KBM-7 (cell line): ENCODE data around the gene GRK2.

Source experiments
- DNase-seq: peaks from one replicate; pipeline ENCODE4 v3.0.0-alpha.2; 2015
- in situ Hi-C: fragments of 300-500 bp; cut with MboI; formaldehyde crosslinking; loops from 2 replicates; pipeline ENCODE4 v1.14.3; 2020; ENCODE audit warnings: low sequenced_read_pairs, low pct_unique_long_range_greater_than_20kb, mixed read lengths

GRK2 gene

DNA sequence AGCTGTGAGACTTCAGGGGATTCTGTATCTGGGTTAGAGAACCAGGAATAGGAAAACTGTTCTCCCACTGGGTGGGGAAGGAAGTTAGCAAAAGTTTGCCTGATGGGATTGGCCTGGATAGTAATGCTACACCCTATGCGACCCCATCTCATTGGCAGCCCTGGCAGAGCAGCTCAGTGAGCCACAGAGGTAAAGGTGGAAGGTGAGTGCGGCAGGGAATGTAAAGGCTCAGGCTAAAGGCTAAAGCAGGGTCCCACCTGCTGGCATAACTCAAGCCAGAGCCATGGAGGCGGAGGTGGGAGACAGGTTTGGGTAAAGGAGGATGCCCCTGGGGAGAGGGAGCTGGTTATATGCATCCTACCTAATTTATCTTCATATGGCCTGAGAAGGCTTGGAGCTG lies 55.8 kb downstream of the GRK2 start:
- in situ Hi-C loops = no loop called here
- DNase-seq = no peak

DNA sequence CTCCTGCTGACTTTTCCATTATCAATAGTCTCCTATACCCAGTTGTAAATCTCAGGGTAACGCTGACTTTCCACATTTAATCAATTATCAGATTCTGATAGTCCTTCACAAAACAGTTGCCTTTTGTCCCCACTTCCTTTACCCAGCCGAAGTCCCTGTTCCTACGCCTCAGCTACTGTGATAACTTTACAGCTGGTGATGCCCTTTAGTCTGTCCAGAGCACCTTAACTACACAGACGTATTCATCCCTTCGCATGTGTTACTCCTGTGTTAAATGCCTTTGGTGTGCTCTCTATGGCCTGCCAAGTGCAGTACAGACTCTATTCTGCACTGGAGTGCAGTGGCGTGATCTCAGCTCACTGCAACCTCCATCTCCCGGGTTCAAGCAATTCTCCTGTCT lies 57.3 kb downstream of the GRK2 start:
- no peak for DNase-seq
- in situ Hi-C loops = no loop called here

DNA sequence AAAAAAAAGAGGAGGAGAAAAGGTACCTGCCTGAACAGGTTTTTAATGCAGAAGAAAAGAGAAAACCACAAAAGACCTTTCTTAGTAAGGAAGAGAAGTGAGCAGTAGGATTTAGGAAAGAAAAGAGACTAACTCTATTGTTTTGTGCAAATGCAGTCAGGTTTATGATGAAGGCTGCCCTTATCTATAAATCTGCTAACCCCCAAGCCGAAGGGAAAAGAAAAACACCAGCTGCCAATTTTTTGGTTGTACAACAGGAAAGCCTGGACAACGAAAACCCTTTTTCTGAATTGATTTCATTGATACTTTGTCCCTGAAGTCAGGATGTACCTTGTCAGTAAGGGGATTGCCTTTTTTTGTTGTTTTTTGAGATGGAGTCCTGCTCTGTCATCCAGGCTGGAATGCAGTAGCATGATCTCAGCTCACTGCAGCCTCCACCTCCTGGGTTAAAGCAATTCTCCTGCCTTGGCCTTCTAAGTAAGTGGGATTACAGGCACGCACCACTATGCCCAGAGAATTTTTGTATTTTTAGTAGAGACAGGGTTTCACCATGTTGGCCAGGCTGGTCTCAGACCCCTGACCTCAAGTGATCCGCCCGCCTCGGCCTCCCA lies 65.9 kb downstream of the GRK2 start:
- no peak for DNase-seq
- in situ Hi-C loops = no loop called here
